Neural cell (in vitro differentiated cells): ENCODE results near the gene CD80.

Source experiments
- EP300 ChIP-seq: fragments of 450-650 bp; conservative IDR thresholded peaks from 2 replicates; pipeline ENCODE4 v1.6.1; 2014; ENCODE audit warnings: antibody characterized with exemption, mild to moderate bottlenecking, moderate library complexity; ENCODE audit not compliant: poor library complexity, severe bottlenecking
- EZH2 ChIP-seq: fragments of 200-600, 300-800 bp; shearing (Covaris generic), sonication (generic); IDR thresholded peaks from 2 replicates; pipeline ENCODE4 v1.6.1; 2014; ENCODE audit warnings: antibody characterized with exemption, low read length, borderline replicate concordance, mild to moderate bottlenecking; ENCODE audit not compliant: insufficient read depth, poor library complexity, severe bottlenecking
- RAD21 ChIP-seq: fragments of 450-650 bp; conservative IDR thresholded peaks from 2 replicates; pipeline ENCODE4 v1.6.1; 2014; ENCODE audit warnings: antibody characterized with exemption, mild to moderate bottlenecking, moderate library complexity
- SMC3 ChIP-seq: fragments of 450-650 bp; conservative IDR thresholded peaks from 2 replicates; pipeline ENCODE4 v1.6.1; 2014; ENCODE audit warnings: antibody characterized with exemption, mild to moderate bottlenecking, moderate library complexity; ENCODE audit not compliant: poor library complexity
- TAF1 ChIP-seq: IDR thresholded peaks from 2 replicates; pipeline ENCODE4 v1.6.1; 2012; ENCODE audit warnings: low read depth
- TF ChIP-seq, protein P1 (sequence below): fragments of 450-650 bp; IDR thresholded peaks from 2 replicates; pipeline ENCODE4 v1.5.1; 2014; ENCODE audit warnings: antibody characterized with exemption, mild to moderate bottlenecking, moderate library complexity; ENCODE audit not compliant: poor library complexity, severe bottlenecking
- TF ChIP-seq, protein P2 (sequence below): IDR thresholded peaks from 2 replicates; pipeline ENCODE4 v1.6.1; 2012; ENCODE audit warnings: borderline replicate concordance

DNA sequence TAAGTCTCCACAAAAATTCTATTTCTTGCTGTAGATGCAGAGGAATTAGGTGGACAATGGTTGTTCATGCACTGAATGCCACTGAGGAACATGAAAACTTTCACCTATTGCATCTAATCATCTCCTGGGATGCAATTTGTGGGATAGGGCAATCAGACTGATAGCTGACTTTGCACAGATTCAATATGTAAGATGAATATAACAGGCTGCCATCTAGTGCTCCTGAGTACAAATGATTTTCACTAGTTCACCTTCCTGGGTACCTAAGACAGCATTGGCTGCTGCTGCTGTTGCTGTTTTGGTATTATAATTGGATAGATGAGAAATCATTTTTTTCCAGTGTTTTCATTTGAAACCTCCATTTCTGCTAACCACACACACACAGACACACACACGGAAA, 41.4 kb downstream of the CD80 start:
- TF ChIP-seq, protein P1, sequence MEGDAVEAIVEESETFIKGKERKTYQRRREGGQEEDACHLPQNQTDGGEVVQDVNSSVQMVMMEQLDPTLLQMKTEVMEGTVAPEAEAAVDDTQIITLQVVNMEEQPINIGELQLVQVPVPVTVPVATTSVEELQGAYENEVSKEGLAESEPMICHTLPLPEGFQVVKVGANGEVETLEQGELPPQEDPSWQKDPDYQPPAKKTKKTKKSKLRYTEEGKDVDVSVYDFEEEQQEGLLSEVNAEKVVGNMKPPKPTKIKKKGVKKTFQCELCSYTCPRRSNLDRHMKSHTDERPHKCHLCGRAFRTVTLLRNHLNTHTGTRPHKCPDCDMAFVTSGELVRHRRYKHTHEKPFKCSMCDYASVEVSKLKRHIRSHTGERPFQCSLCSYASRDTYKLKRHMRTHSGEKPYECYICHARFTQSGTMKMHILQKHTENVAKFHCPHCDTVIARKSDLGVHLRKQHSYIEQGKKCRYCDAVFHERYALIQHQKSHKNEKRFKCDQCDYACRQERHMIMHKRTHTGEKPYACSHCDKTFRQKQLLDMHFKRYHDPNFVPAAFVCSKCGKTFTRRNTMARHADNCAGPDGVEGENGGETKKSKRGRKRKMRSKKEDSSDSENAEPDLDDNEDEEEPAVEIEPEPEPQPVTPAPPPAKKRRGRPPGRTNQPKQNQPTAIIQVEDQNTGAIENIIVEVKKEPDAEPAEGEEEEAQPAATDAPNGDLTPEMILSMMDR = no peak
- TF ChIP-seq RAD21 (no peak), TAF1 (no peak), EZH2 (no peak), SMC3 (no peak), EP300 (no peak)
- TF ChIP-seq, protein P2, sequence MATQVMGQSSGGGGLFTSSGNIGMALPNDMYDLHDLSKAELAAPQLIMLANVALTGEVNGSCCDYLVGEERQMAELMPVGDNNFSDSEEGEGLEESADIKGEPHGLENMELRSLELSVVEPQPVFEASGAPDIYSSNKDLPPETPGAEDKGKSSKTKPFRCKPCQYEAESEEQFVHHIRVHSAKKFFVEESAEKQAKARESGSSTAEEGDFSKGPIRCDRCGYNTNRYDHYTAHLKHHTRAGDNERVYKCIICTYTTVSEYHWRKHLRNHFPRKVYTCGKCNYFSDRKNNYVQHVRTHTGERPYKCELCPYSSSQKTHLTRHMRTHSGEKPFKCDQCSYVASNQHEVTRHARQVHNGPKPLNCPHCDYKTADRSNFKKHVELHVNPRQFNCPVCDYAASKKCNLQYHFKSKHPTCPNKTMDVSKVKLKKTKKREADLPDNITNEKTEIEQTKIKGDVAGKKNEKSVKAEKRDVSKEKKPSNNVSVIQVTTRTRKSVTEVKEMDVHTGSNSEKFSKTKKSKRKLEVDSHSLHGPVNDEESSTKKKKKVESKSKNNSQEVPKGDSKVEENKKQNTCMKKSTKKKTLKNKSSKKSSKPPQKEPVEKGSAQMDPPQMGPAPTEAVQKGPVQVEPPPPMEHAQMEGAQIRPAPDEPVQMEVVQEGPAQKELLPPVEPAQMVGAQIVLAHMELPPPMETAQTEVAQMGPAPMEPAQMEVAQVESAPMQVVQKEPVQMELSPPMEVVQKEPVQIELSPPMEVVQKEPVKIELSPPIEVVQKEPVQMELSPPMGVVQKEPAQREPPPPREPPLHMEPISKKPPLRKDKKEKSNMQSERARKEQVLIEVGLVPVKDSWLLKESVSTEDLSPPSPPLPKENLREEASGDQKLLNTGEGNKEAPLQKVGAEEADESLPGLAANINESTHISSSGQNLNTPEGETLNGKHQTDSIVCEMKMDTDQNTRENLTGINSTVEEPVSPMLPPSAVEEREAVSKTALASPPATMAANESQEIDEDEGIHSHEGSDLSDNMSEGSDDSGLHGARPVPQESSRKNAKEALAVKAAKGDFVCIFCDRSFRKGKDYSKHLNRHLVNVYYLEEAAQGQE = no peak
